ENCODE data around the gene LRP8.

DNA sequence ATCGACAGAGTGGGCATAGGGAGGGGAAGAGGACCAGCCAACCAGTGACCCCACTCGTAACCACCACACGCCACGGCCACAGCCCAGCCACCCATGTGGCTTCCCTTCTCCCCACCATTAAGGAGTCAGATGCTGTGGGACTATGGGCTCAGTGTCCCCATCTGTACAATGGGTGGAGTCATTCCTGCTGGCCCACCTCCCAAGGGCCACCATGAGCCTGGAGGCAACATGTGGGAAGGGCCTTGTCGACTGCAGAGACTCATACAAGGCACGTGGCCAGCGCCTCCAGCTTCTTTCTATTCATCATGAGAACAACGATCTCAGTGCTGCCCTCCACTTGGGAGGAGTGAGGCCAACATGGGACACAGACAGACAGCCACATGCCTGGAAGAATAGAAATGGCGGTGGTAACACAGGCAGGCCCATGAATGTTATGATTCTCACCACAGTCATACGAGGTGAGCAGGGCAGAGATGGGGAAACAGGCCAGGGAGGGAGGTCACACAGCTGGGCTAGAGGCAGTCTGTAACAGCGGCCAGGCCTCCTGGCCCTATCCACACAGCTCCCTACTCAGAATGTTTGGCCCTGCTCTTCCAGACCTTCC, 16.1 kb downstream of the LRP8 start:
- TF ChIP-seq, protein P1, sequence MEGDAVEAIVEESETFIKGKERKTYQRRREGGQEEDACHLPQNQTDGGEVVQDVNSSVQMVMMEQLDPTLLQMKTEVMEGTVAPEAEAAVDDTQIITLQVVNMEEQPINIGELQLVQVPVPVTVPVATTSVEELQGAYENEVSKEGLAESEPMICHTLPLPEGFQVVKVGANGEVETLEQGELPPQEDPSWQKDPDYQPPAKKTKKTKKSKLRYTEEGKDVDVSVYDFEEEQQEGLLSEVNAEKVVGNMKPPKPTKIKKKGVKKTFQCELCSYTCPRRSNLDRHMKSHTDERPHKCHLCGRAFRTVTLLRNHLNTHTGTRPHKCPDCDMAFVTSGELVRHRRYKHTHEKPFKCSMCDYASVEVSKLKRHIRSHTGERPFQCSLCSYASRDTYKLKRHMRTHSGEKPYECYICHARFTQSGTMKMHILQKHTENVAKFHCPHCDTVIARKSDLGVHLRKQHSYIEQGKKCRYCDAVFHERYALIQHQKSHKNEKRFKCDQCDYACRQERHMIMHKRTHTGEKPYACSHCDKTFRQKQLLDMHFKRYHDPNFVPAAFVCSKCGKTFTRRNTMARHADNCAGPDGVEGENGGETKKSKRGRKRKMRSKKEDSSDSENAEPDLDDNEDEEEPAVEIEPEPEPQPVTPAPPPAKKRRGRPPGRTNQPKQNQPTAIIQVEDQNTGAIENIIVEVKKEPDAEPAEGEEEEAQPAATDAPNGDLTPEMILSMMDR (IDR thresholded peaks at IDR 0.05; ENCODE audit: insufficient read depth, low read length, poor library complexity, severe bottlenecking) = no peak
- TF ChIP-seq EZH2phosphoT487 (conservative IDR thresholded peaks at IDR 0.05; ENCODE audit: low read length) = no peak

Measured in SU-DHL-6 (cell line).